Gastrocnemius medialis (tissue), 4 donors: ENCODE results near the gene SLC24A1.

Experiments
- POLR2A ChIP-seq, 2 donors: fragments of 450-650 bp; IDR thresholded peaks; one replicate each; pipeline ENCODE4 v1.6.1; 2017; ENCODE audit warnings: antibody characterized with exemption in 2 of 2, mild to moderate bottlenecking in 2 of 2, moderate library complexity in 2 of 2
- TF ChIP-seq, protein P1 (sequence below), 5 experiments: fragments of 450-650 bp in 3 of 5; fragments of 200-600 bp in 2 of 5; sonication (generic) in 2 of 5; IDR thresholded peaks in 4 of 5; conservative IDR thresholded peaks in 1 of 5; 1 replicate in 4 of 5; 2 replicates in 1 of 5; pipeline ENCODE4 v1.5.1; 2016 to 2019; ENCODE audit warnings: antibody characterized with exemption in 5 of 5, mild to moderate bottlenecking in 3 of 5, moderate library complexity in 3 of 5

GRCh38 chr15:65599677-65600076 is 22.1 kb upstream of the SLC24A1 start:
- TF ChIP-seq, protein P1, sequence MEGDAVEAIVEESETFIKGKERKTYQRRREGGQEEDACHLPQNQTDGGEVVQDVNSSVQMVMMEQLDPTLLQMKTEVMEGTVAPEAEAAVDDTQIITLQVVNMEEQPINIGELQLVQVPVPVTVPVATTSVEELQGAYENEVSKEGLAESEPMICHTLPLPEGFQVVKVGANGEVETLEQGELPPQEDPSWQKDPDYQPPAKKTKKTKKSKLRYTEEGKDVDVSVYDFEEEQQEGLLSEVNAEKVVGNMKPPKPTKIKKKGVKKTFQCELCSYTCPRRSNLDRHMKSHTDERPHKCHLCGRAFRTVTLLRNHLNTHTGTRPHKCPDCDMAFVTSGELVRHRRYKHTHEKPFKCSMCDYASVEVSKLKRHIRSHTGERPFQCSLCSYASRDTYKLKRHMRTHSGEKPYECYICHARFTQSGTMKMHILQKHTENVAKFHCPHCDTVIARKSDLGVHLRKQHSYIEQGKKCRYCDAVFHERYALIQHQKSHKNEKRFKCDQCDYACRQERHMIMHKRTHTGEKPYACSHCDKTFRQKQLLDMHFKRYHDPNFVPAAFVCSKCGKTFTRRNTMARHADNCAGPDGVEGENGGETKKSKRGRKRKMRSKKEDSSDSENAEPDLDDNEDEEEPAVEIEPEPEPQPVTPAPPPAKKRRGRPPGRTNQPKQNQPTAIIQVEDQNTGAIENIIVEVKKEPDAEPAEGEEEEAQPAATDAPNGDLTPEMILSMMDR (IDR thresholded peaks at IDR 0.05 in 4 of 5, conservative IDR thresholded peaks at IDR 0.05 in 1 of 5): no peak
- no peak for TF ChIP-seq POLR2A (IDR thresholded peaks at IDR 0.05)
